ENCODE data around the gene EIF4E1B.
"Not testable (repeated sequence)": the region's sequence is repeated elsewhere in the genome, so short reads cannot be mapped to it uniquely, and the experiment has no call there.

EIF4E1B gene

GRCh38 chr5:176595386-176595943, 35.0 kb upstream of the EIF4E1B start:
- no peak overlapping the region for H3K4me3 ChIP-seq (ENCODE audit: low read depth, low read length)
- CTCF ChIA-PET, result interaction anchor here (1.0 to 1.5 kb wide), 3 partner anchors 11 to 178 kb away, joined by 3 to 5 read pairs (median 4); no protein-coding TSS in a partner anchor
- POLR2A ChIA-PET, result interaction anchor here (0.6 kb wide), 1 partner anchor 19 kb away, joined by 4 read pairs; no protein-coding TSS in a partner anchor
- no peak for DNase-seq (ENCODE audit: low read depth, low spot score)
- TF ChIP-seq CTCF (IDR thresholded peaks at IDR 0.05; ENCODE audit: insufficient read depth, low read length, missing control alignments), result no peak

- ChIA-PET CTCF (interaction anchor here (0.6 to 2.1 kb wide), 5 partner anchors 10 to 179 kb away, joined by 3 to 5 read pairs (median 4); no protein-coding TSS in a partner anchor), POLR2A (interaction anchor here (0.6 kb wide), 1 partner anchor 19 kb away, joined by 4 read pairs; no protein-coding TSS in a partner anchor)
- H3K4me3 ChIP-seq (ENCODE audit: low read depth, low read length), result no peak overlapping the region
- no peak for DNase-seq (ENCODE audit: low read depth, low spot score)
- no peak for TF ChIP-seq CTCF (IDR thresholded peaks at IDR 0.05; ENCODE audit: insufficient read depth, low read length, missing control alignments)
Observed at GRCh38 chr5:176596069-176596644, 34.3 kb upstream of the EIF4E1B start.

GRCh38 chr5:176596689-176597416, 33.6 kb upstream of the EIF4E1B start:
- H3K4me3 ChIP-seq (ENCODE audit: low read depth, low read length), result no peak overlapping the region
- CTCF ChIA-PET, result interaction anchor here (0.6 to 2.1 kb wide), 5 partner anchors 10 to 180 kb away, joined by 4 to 5 read pairs (median 5); no protein-coding TSS in a partner anchor
- POLR2A ChIA-PET, result no interaction called here
- TF ChIP-seq CTCF (IDR thresholded peaks at IDR 0.05; ENCODE audit: insufficient read depth, low read length, missing control alignments), result no peak
- no peak for DNase-seq (ENCODE audit: low read depth, low spot score)

DNA sequence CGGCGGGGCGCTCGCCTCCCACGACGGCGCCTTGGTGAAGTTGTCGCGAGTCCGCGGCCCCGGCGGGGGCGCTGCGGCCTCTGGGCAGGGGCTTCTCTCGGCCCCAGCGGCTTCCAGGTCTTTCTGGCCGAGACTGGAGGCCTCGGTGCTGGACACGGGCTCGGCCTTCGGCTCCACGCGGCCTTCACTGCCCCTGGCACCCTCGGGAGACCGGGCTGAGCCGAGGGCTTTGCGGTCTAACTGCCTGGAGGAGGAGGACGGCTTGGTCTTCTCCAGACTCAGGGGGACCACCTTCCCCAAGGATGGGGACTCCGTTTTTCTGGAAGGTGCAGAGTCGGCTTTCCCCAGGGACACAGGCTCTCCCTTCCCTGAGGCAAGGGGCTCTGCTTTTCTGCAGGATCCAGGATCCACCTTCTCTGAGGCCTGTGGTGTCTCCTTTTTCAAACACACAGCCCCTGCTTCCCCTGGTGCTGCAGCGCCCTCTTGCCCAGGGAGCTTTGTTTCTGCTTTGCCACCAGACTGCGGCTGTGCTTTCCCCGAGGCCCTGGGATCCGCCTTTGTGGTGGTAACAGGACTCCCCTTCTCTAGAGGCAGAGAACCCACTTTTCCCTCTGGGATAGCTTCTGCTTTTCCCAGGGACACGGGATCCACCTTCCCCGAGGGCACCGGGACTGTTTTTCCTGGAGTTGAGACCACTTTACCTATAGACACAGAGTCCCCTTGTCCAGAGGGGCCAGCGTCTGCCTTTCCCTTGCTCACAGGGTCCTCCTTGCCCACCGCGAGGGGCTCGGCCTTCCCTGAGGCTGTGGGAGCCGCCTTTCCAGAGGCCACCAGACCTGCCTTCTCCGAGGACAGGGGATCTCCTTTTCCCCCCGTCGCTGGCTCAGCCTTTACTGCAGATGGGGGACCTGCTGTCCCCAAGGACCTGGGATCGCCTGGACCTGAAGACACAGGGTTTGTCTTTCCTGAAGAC, 32.8 kb upstream of the EIF4E1B start:
- H3K4me3 ChIP-seq (ENCODE audit: low read depth, low read length), result no peak overlapping the region
- no peak for DNase-seq (ENCODE audit: low read depth, low spot score)

DNA sequence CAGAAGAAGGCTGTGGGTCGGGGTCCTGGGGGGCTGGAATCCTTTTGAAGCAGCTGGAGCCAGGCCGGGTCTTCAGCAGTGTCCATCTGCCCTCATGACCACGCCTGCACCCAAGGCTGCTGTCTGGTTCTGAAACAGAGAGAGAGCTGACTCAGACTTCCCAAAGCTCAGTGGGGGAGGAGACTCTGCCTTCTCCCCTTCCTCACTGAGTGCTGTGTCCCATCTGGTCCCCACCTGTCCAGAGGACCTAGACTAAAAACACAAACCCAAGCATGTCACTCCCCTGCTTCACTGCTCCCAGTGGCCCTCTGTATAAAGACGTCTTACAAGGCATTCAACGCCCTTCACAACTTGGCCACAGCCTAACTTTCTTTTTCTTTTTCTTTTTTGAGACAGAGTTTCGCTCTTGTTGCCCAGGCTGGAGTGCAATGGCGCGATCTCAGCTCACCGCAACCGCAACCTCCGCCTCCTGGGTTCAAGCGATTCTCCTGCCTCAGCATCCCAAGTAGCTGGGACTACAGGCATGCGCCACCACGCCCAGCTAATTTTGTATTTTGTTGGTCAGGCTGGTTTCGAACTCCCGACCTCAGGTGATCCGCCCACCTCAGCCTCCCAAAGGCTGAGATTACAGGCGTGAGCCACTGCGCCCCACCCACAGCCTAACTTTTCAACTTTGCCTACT, 30.6 kb upstream of the EIF4E1B start:
- POLR2A ChIA-PET; H3K4me3 ChIP-seq (ENCODE audit: low read depth, low read length); DNase-seq (ENCODE audit: low read depth, low spot score): not testable (repeated sequence)
- CTCF ChIA-PET, result interaction anchor here (0.8 to 1.4 kb wide), 3 partner anchors 22 to 60 kb away, joined by 3 read pairs; no protein-coding TSS in a partner anchor

More for the DNA sequence above, 32.8 kb upstream of the EIF4E1B start:
- no peak for TF ChIP-seq CTCF (IDR thresholded peaks at IDR 0.05; ENCODE audit: insufficient read depth, low read length, missing control alignments)
- ChIA-PET POLR2A (no interaction called here), CTCF (interaction anchor here (1.8 to 2.1 kb wide), 2 partner anchors 19 to 23 kb away, joined by 5 read pairs; no protein-coding TSS in a partner anchor)

All from AG04449 (cell line).